K562 (cell line): Measurements from ENCODE around the gene CAPZB. TPM values are rescaled to one million over a fixed set of nuclear protein-coding genes. Genes with fewer than 3 reads are reported as not detected.

Source experiments
- ADNP ChIP-seq: fragments of 200-800 bp; sonication (Bioruptor generic); IDR thresholded peaks from 2 replicates; pipeline ENCODE4 v1.6.1; 2016; ENCODE audit warnings: missing genetic modification characterization, missing compliant biosample characterization
- CHD4 ChIP-seq: fragments of 200-600 bp; sonication (generic); IDR thresholded peaks from 3 replicates; pipeline ENCODE4 v1.6.1; 2012; ENCODE audit warnings: low read depth, mild to moderate bottlenecking, mixed read lengths, low read length, inconsistent platforms; ENCODE audit not compliant: insufficient read depth, insufficient replicate concordance, poor library complexity, severe bottlenecking
- MBD2 ChIP-seq: sonication (generic); IDR thresholded peaks from 2 replicates; pipeline ENCODE4 v1.6.1; 2016; ENCODE audit warnings: low read depth, borderline replicate concordance
- PHB ChIP-seq: fragments of 250-450 bp; sonication (Bioruptor Pico); IDR thresholded peaks from 2 replicates; pipeline ENCODE4 v1.5.0; 2021
- RB1 ChIP-seq: fragments of 450-650 bp; IDR thresholded peaks from 2 replicates; pipeline ENCODE4 v1.6.1; 2017; ENCODE audit warnings: low read depth, mild to moderate bottlenecking
- RBM25 ChIP-seq: fragments of 200-400 bp; formaldehyde crosslinking; IDR thresholded peaks from 2 replicates; pipeline ENCODE4 v1.6.1; 2018; ENCODE audit warnings: low read length, low read depth, moderate library complexity; ENCODE audit not compliant: severe bottlenecking
- RCOR1 ChIP-seq, 2 experiments: IDR thresholded peaks; 2 replicates each; pipeline ENCODE4 v1.6.1; 2012; ENCODE audit warnings: low read depth in 2 of 2, low read length in 2 of 2, borderline replicate concordance in 1 of 2, improper control_type of control experiment in 1 of 2
- RNF219 ChIP-seq: fragments of 250-450 bp; sonication (Bioruptor Pico); IDR thresholded peaks from 2 replicates; pipeline ENCODE4 v1.5.0; 2022; ENCODE audit warnings: mild to moderate bottlenecking
- SIRT6 ChIP-seq: IDR thresholded peaks from one replicate; pipeline ENCODE4 v1.6.1; 2012; ENCODE audit warnings: low read depth, mild to moderate bottlenecking, control low read depth, inconsistent platforms, low read length, moderate library complexity
- SMARCC2 ChIP-seq: fragments of 450-650 bp; IDR thresholded peaks from 2 replicates; pipeline ENCODE4 v1.6.1; 2017; ENCODE audit warnings: antibody characterized with exemption, moderate library complexity, mild to moderate bottlenecking, low read depth
- ZEB2 ChIP-seq: fragments of 450-650 bp; IDR thresholded peaks from 2 replicates; pipeline ENCODE4 v1.6.1; 2016
- ZNF121 ChIP-seq: sonication (generic); formaldehyde crosslinking; conservative IDR thresholded peaks from 2 replicates; pipeline ENCODE4 v1.8.0; 2022; ENCODE audit warnings: missing genetic modification reagents
- polyA plus RNA-seq, 8 experiments: library from polyadenylated mRNA; depleted of rRNA in 4 of 8; stranded (reverse) in 5 of 8; unstranded in 3 of 8; fragments of >200 nt; fragmentation: Nextera tagmentation in 2 of 8; fragmentation: Illumina TruSeq in 1 of 8; extraction: Ambion mirVana in 2 of 8; extraction: Trizol in 1 of 8; gene quantifications; 2 replicates each; pipeline versions ENCODE4 v1.2.1 to v1.2.3, GENCODE V29; 2011 to 2014; ENCODE audit warnings: inconsistent platforms in 1 of 8, missing spikeins in 1 of 8
- total RNA-seq, 7 experiments: library from RNA; depleted of rRNA in 6 of 7; stranded (reverse); fragments of >200 nt in 6 of 7; fragmentation: Illumina TruSeq in 2 of 7; extraction: Trizol in 2 of 7; gene quantifications; 2 replicates each; pipeline versions ENCODE4 v1.2.1 to v1.2.3, GENCODE V29; 2011 to 2021; ENCODE audit warnings: low replicate concordance in 1 of 7
- TF ChIP-seq, protein P1 (sequence below): sonication (generic); formaldehyde crosslinking; IDR thresholded peaks from 2 replicates; pipeline ENCODE4 v1.8.0; 2023; ENCODE audit warnings: missing genetic modification reagents, mild to moderate bottlenecking, borderline replicate concordance

CAPZB gene
- total and polyA plus RNA-seq, 9 of the 15 experiments (the other 6 are each of a cell fraction or from before 2014, with no cell fraction given), result 57.6 to 297 (median 125) TPM

DNA sequence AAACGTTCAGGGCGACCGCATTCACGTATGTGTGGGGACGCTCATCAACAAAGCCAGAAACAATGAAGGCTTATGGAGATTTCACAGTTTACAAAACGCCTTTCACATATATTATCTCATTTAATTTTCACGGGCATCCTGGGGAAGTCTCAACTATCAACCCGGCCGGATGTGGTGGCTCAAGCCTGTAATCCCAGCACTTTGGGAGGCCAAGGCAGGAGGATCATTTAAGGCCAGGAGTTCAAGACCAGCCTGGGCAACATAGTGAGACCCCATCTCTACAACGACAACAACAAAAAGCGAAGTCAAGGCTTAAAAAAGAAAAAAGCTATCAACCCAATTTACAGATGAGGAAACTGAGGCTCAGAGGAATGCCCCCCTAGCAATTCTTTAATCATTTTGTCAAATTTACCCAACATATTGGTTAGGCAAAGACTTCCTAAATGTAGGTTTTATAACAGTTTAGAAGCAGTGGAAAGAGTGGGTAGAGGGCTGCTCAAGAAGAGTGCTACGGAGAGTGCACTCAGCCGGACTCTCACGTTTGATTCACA is 144.9 kb downstream of the CAPZB start (continued):
- TF ChIP-seq, protein P1, sequence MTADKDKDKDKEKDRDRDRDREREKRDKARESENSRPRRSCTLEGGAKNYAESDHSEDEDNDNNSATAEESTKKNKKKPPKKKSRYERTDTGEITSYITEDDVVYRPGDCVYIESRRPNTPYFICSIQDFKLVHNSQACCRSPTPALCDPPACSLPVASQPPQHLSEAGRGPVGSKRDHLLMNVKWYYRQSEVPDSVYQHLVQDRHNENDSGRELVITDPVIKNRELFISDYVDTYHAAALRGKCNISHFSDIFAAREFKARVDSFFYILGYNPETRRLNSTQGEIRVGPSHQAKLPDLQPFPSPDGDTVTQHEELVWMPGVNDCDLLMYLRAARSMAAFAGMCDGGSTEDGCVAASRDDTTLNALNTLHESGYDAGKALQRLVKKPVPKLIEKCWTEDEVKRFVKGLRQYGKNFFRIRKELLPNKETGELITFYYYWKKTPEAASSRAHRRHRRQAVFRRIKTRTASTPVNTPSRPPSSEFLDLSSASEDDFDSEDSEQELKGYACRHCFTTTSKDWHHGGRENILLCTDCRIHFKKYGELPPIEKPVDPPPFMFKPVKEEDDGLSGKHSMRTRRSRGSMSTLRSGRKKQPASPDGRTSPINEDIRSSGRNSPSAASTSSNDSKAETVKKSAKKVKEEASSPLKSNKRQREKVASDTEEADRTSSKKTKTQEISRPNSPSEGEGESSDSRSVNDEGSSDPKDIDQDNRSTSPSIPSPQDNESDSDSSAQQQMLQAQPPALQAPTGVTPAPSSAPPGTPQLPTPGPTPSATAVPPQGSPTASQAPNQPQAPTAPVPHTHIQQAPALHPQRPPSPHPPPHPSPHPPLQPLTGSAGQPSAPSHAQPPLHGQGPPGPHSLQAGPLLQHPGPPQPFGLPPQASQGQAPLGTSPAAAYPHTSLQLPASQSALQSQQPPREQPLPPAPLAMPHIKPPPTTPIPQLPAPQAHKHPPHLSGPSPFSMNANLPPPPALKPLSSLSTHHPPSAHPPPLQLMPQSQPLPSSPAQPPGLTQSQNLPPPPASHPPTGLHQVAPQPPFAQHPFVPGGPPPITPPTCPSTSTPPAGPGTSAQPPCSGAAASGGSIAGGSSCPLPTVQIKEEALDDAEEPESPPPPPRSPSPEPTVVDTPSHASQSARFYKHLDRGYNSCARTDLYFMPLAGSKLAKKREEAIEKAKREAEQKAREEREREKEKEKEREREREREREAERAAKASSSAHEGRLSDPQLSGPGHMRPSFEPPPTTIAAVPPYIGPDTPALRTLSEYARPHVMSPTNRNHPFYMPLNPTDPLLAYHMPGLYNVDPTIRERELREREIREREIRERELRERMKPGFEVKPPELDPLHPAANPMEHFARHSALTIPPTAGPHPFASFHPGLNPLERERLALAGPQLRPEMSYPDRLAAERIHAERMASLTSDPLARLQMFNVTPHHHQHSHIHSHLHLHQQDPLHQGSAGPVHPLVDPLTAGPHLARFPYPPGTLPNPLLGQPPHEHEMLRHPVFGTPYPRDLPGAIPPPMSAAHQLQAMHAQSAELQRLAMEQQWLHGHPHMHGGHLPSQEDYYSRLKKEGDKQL (CRISPR knock-in tag), result no peak
- TF ChIP-seq RBM25 (peak; percentile 92), PHB (CRISPR knock-in tag) (no peak), RB1 (no peak), ADNP (tag) (peak; percentile 63), SIRT6 (no peak), CHD4 (no peak), RNF219 (CRISPR knock-in tag) (no peak), ZNF121 (CRISPR knock-in tag) (peak; percentile 78), ZEB2 (no peak), SMARCC2 (no peak), RCOR1 (IDR thresholded peaks at IDR 0.05; ENCODE audit: borderline replicate concordance in 1 of 2, low read depth in 2 of 2, low read length in 2 of 2) (peak in 1 of 2 experiments; percentile 29; a peak in 1 of 4 replicates), MBD2 (no peak)
- TF ChIP-seq, all 486 proteins: peak for 6
